Ascending aorta (tissue), 2 donors: Measurements from ENCODE around the gene FURIN. TPM values are rescaled to one million over a fixed set of nuclear protein-coding genes. Genes with fewer than 3 reads are reported as not detected.

Source experiments
- DNase-seq, 2 donors: peaks; one replicate each; pipeline ENCODE4 v3.0.0-alpha.2; 2019; ENCODE audit warnings: low spot score in 2 of 2
- H3K27ac ChIP-seq, 2 donors: fragments of 200-600 bp; sonication (generic); one replicate each; pipeline ENCODE4 v1.5.1; 2016 to 2017; ENCODE audit warnings: mild to moderate bottlenecking in 1 of 2
- H3K27me3 ChIP-seq: fragments of 200-600 bp; sonication (generic); one replicate; pipeline ENCODE4 v1.5.1; 2017
- H3K36me3 ChIP-seq, 2 donors: fragments of 200-600 bp; sonication (generic); one replicate each; pipeline ENCODE4 v1.5.1; 2016
- H3K4me1 ChIP-seq, 2 donors: fragments of 200-600 bp; sonication (generic); one replicate each; pipeline ENCODE4 v1.5.1; 2016 to 2017; ENCODE audit warnings: mild to moderate bottlenecking in 1 of 2
- H3K4me3 ChIP-seq, 2 donors: fragments of 200-600 bp; sonication (generic); one replicate each; pipeline ENCODE4 v1.5.1; 2016 to 2017; ENCODE audit warnings: mild to moderate bottlenecking in 1 of 2
- H3K9me3 ChIP-seq, 2 donors: fragments of 200-600 bp; sonication (generic); one replicate each; pipeline ENCODE4 v1.5.1; 2016
- CTCF ChIP-seq, 3 experiments: fragments of 200-600 bp in 2 of 3; fragments of 450-650 bp in 1 of 3; sonication (generic) in 2 of 3; IDR thresholded peaks; one replicate each; pipeline ENCODE4 v1.5.1; 2016 to 2019; ENCODE audit warnings: antibody characterized with exemption in 3 of 3, mild to moderate bottlenecking in 1 of 3, moderate library complexity in 1 of 3
- intact Hi-C: fragments of 100-400 bp; cut with DNase I; formaldehyde crosslinking; loops from one replicate; pipeline ENCODE4 v1.15.1; 2023
- total RNA-seq: library from RNA; depleted of rRNA; stranded (reverse); fragments of >200 nt; gene quantifications from one replicate; pipeline ENCODE4 v1.1.0, GENCODE V29; 2016

Gene FURIN
- total RNA-seq, 1 donor from 2014 or later = 86.3 TPM

GRCh38 chr15:90880381-90881145 lies 12.2 kb downstream of the FURIN start:
- DNase-seq = no peak
- H3K4me3 ChIP-seq = no peak overlapping the region
- intact Hi-C loops = loop anchor here (10.0 kb wide), 3 partner anchors 356 to 986 kb away; partner anchors contain the start of genes AP3S2 and CRTC3
- no peaks in the 10 kb centered on the region for H3K9me3 ChIP-seq
- H3K27ac ChIP-seq = no peak overlapping the region
- TF ChIP-seq CTCF (IDR thresholded peaks at IDR 0.05) = no peak
- peaks cover 10 to 20% of the 10 kb centered on the region in 2 donors for H3K4me1 ChIP-seq
- peaks cover 64 to 71% of the 10 kb centered on the region in 2 donors for H3K36me3 ChIP-seq
- no peaks in the 10 kb centered on the region for H3K27me3 ChIP-seq

DNA sequence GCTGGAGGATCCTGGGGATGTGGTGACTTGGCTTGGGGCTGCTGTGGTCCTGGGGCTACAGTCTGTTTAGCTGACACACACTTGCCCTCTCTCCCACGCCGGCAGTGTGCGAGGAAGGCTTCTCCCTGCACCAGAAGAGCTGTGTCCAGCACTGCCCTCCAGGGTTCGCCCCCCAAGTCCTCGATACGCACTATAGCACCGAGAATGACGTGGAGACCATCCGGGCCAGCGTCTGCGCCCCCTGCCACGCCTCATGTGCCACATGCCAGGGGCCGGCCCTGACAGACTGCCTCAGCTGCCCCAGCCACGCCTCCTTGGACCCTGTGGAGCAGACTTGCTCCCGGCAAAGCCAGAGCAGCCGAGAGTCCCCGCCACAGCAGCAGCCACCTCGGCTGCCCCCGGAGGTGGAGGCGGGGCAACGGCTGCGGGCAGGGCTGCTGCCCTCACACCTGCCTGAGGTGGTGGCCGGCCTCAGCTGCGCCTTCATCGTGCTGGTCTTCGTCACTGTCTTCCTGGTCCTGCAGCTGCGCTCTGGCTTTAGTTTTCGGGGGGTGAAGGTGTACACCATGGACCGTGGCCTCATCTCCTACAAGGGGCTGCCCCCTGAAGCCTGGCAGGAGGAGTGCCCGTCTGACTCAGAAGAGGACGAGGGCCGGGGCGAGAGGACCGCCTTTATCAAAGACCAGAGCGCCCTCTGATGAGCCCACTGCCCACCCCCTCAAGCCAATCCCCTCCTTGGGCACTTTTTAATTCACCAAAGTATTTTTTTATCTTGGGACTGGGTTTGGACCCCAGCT lies 13.0 kb downstream of the FURIN start:
- Histone ChIP-seq H3K27ac (no peak overlapping the region), H3K27me3 (no peaks in the 10 kb centered on the region), H3K9me3 (no peaks in the 10 kb centered on the region), H3K36me3 (peaks cover 56 to 63% of the 10 kb centered on the region in 2 donors), H3K4me3 (no peak overlapping the region), H3K4me1 (peaks cover 10 to 27% of the 10 kb centered on the region in 2 donors)
- DNase-seq = no peak
- intact Hi-C loops = loop anchor here (10.0 kb wide), 3 partner anchors 357 to 987 kb away; partner anchors contain the start of genes AP3S2 and CRTC3
- TF ChIP-seq CTCF (IDR thresholded peaks at IDR 0.05) = no peak

GRCh38 chr15:90881978-90882721 lies 13.8 kb downstream of the FURIN start:
- peaks cover 10 to 30% of the 10 kb centered on the region in 2 donors for H3K4me1 ChIP-seq
- TF ChIP-seq CTCF (IDR thresholded peaks at IDR 0.05) = no peak
- peak overlapping the region in 1 of 2 donors; percentile 90 for H3K27ac ChIP-seq
- peaks cover 48 to 55% of the 10 kb centered on the region in 2 donors for H3K36me3 ChIP-seq
- peak in 1 of 2 donors; percentile 64 for DNase-seq
- H3K4me3 ChIP-seq = no peak overlapping the region
- intact Hi-C loops = loop anchor here (10.0 kb wide), 3 partner anchors 357 to 987 kb away; partner anchors contain the start of genes AP3S2 and CRTC3
- H3K9me3 ChIP-seq = no peaks in the 10 kb centered on the region
- no peaks in the 10 kb centered on the region for H3K27me3 ChIP-seq

DNA sequence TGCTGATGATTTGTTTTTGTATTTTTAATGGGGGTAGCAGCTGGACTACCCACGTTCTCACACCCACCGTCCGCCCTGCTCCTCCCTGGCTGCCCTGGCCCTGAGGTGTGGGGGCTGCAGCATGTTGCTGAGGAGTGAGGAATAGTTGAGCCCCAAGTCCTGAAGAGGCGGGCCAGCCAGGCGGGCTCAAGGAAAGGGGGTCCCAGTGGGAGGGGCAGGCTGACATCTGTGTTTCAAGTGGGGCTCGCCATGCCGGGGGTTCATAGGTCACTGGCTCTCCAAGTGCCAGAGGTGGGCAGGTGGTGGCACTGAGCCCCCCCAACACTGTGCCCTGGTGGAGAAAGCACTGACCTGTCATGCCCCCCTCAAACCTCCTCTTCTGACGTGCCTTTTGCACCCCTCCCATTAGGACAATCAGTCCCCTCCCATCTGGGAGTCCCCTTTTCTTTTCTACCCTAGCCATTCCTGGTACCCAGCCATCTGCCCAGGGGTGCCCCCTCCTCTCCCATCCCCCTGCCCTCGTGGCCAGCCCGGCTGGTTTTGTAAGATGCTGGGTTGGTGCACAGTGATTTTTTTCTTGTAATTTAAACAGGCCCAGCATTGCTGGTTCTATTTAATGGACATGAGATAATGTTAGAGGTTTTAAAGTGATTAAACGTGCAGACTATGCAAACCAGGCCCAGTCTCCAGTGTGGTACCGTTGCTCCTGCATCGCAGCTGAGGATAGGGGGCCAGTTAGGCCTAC lies 14.6 kb downstream of the FURIN start:
- H3K4me1 ChIP-seq = peaks cover 10 to 30% of the 10 kb centered on the region in 2 donors
- H3K9me3 ChIP-seq = no peaks in the 10 kb centered on the region
- intact Hi-C loops = loop anchor here (10.0 kb wide), 3 partner anchors 358 to 988 kb away; partner anchors contain the start of genes AP3S2 and CRTC3
- no peak for DNase-seq
- TF ChIP-seq CTCF (IDR thresholded peaks at IDR 0.05) = no peak
- H3K27ac ChIP-seq = peak overlapping the region; percentile 90 to 94
- no peaks in the 10 kb centered on the region for H3K27me3 ChIP-seq
- H3K4me3 ChIP-seq = no peak overlapping the region
- peaks cover 40 to 47% of the 10 kb centered on the region in 2 donors for H3K36me3 ChIP-seq
